Adipocyte (in vitro differentiated cells): ENCODE results near the gene DMRT1.
"Not testable (repeated sequence)": the region's sequence is repeated elsewhere in the genome, so short reads cannot be mapped to it uniquely, and the experiment has no call there.

ENCODE experiments used
- DNase-seq: peaks from one replicate; pipeline ENCODE4 v3.0.0-alpha.2; 2015; ENCODE audit warnings: low read depth
- H3K27me3 ChIP-seq: replicated peaks from 2 replicates; pipeline ENCODE4 v1.7.0; 2013; ENCODE audit warnings: mild to moderate bottlenecking, low read length, moderate library complexity; ENCODE audit not compliant: control insufficient read depth, insufficient read depth
- H3K36me3 ChIP-seq: 2 replicates; pipeline ENCODE4 v1.7.0; 2013; ENCODE audit warnings: low read length, mild to moderate bottlenecking, moderate library complexity; ENCODE audit not compliant: control insufficient read depth, insufficient read depth, severe bottlenecking
- H3K4me1 ChIP-seq: 2 replicates; pipeline ENCODE4 v1.7.0; 2013; ENCODE audit warnings: mild to moderate bottlenecking, low read length, moderate library complexity; ENCODE audit not compliant: control insufficient read depth, insufficient read depth
- H3K4me3 ChIP-seq: 2 replicates; pipeline ENCODE4 v1.7.0; 2013; ENCODE audit warnings: mild to moderate bottlenecking, low read length, moderate library complexity
- H3K9ac ChIP-seq: 2 replicates; pipeline ENCODE4 v1.7.0; 2013; ENCODE audit warnings: mild to moderate bottlenecking, low read length, moderate library complexity
- H3K9me3 ChIP-seq: 2 replicates; pipeline ENCODE4 v1.7.0; 2013; ENCODE audit warnings: mild to moderate bottlenecking, low read length, moderate library complexity; ENCODE audit not compliant: control insufficient read depth

DMRT1 gene

DNA sequence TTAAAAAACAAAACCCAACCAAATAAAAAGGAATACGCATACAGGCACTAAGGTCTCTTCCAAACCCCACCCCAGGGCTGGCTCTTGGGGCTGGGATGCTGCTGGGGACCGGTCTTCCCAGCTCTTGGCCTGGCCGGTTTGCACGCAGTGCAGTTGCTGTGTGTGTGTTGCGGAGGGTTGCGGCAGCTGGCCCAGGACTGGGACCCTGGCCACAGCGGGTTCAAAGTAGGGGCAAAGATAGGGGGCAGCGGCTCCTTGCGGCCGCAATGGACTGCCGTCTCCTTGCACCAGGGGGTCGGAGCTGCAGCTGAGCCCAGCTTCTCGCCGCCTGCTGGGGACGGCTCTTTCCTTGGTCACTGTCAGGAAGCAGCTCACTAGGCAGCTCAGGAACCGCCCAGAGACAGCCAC is 140.0 kb downstream of the DMRT1 start:
- Histone ChIP-seq H3K9me3 (no peaks in the 10 kb centered on the region), H3K9ac (no peak overlapping the region), H3K4me1 (peaks cover 13% of the 10 kb centered on the region), H3K27me3 (peaks cover 40% of the 10 kb centered on the region), H3K36me3 (no peaks in the 10 kb centered on the region), H3K4me3 (no peak overlapping the region)
- DNase-seq, result no peak

DNA sequence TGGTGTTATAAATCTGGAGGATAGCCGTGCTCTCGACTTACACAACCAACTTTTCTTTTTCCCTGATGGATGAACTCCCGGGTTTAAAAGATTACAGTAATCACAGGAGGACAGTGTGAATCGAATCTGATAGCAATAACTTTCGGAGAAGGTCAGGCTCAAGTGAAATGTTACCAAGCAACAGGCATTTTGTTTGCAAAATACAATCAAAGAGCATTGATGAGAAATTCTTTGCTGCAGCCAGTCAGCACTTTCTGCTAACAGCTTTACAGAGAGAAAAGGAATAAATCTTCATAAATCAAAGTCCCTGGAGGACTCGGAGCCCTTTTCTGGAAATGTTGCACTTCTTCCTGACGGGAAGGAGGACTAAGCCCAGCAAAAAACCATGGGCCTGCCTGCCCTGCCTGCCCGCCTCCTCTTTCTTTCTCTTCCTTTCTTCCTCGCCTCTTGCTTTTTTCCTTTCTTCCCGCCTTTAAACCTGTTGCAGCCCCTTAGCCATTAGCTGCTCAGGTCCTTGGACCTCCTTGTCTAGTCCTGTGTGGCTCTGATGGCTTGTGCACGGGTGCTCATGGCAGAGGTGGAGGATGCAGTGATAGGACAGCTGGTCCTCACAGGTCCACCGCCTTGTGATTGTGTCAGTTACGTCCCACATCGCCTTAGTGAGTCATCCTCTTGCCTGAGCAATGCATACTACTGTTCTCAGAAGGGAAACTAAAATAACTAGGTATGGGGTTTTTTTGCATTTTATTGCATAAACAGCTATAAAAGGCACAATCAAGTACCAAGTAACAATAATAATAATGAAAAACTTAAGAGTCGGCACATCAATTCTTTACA is 141.1 kb downstream of the DMRT1 start:
- Histone ChIP-seq H3K36me3 (no peaks in the 10 kb centered on the region), H3K27me3 (peaks cover 38% of the 10 kb centered on the region), H3K4me3 (no peak overlapping the region), H3K9me3 (no peaks in the 10 kb centered on the region), H3K4me1 (peaks cover 13% of the 10 kb centered on the region), H3K9ac (no peak overlapping the region)
- DNase-seq, result no peak

GRCh38 chr9:994005-994404 is 152.5 kb downstream of the DMRT1 start:
- Histone ChIP-seq H3K9me3 (no peaks in the 10 kb centered on the region), H3K4me1 (peaks cover 11% of the 10 kb centered on the region), H3K36me3 (no peaks in the 10 kb centered on the region), H3K27me3 (peaks cover 30% of the 10 kb centered on the region), H3K4me3 (no peak overlapping the region), H3K9ac (no peak overlapping the region)
- no peak for DNase-seq

DNA sequence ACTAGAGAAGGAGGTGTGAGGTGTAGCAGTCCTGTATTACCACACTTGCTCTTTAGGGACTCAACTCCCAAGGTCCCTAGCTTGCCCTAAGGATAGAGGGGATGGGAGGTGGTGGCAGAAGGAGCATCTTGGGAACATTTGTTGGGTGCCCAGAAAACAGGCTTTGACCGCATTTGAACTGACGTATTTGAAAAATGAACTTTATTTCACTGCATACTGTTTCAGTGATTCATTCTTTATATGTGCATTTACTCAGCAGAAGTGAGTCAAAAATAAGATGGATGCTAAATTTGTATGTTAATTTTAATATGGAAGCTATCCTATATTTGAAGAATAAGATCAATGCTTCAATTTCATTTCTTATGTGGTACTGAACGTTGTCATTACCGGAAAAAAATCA is 153.7 kb downstream of the DMRT1 start:
- Histone ChIP-seq H3K9me3 (no peaks in the 10 kb centered on the region), H3K4me1 (peaks cover 11% of the 10 kb centered on the region), H3K4me3 (no peak overlapping the region), H3K9ac (no peak overlapping the region), H3K27me3 (peaks cover 21% of the 10 kb centered on the region), H3K36me3 (no peaks in the 10 kb centered on the region)
- no peak for DNase-seq

- Histone ChIP-seq H3K4me3 (no peak overlapping the region), H3K9me3 (no peaks in the 10 kb centered on the region), H3K4me1 (peaks cover 11% of the 10 kb centered on the region), H3K36me3 (no peaks in the 10 kb centered on the region), H3K27me3 (peaks cover 15% of the 10 kb centered on the region), H3K9ac (no peak overlapping the region)
- DNase-seq, result peak; percentile 31
Measured at GRCh38 chr9:995781-996180, 154.3 kb downstream of the DMRT1 start.

- Histone ChIP-seq H3K4me3 (peak overlapping the region; percentile 20), H3K4me1 (peaks cover 23% of the 10 kb centered on the region)
- H3K9ac ChIP-seq, H3K27me3 ChIP-seq, H3K36me3 ChIP-seq, H3K9me3 ChIP-seq, DNase-seq: not testable (repeated sequence)
Measured at GRCh38 chr9:998299-999110, 157.0 kb downstream of the DMRT1 start.

GRCh38 chr9:1001838-1002237 is 160.3 kb downstream of the DMRT1 start:
- DNase-seq, result peak; percentile 27
- Histone ChIP-seq H3K9me3 (no peaks in the 10 kb centered on the region), H3K4me1 (peaks cover 18% of the 10 kb centered on the region), H3K27me3 (no peaks in the 10 kb centered on the region), H3K9ac (no peak overlapping the region), H3K36me3 (no peaks in the 10 kb centered on the region), H3K4me3 (no peak overlapping the region)

DNA sequence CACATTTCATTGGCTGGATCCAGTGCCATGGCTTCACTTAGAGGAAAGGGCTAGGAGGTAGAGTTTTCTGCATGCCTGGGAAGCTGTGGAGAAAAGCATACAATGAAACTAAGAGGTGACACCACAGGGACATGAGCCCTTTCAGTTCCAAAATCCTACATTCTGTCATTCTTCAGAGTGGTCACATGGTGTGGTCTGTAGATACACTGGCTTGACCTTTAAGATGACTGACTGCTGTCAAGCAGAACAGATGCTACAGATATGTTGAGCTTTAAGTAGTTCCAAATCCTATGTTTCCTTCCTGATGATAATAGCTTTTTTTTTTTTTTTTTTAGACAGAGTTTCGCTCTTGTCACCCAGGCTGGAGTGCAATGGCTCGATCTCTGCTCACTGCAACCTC is 161.2 kb downstream of the DMRT1 start:
- Histone ChIP-seq H3K36me3 (no peaks in the 10 kb centered on the region), H3K4me1 (peaks cover 26% of the 10 kb centered on the region), H3K9ac (no peak overlapping the region), H3K27me3 (no peaks in the 10 kb centered on the region), H3K9me3 (no peaks in the 10 kb centered on the region), H3K4me3 (no peak overlapping the region)
- DNase-seq, result no peak

- Histone ChIP-seq H3K36me3 (no peaks in the 10 kb centered on the region), H3K9ac (no peak overlapping the region), H3K4me3 (no peak overlapping the region), H3K27me3 (no peaks in the 10 kb centered on the region), H3K9me3 (no peaks in the 10 kb centered on the region), H3K4me1 (peaks cover 43% of the 10 kb centered on the region)
- peak; percentile 65 for DNase-seq
Measured at GRCh38 chr9:1005043-1005667, 163.7 kb downstream of the DMRT1 start.

DNA sequence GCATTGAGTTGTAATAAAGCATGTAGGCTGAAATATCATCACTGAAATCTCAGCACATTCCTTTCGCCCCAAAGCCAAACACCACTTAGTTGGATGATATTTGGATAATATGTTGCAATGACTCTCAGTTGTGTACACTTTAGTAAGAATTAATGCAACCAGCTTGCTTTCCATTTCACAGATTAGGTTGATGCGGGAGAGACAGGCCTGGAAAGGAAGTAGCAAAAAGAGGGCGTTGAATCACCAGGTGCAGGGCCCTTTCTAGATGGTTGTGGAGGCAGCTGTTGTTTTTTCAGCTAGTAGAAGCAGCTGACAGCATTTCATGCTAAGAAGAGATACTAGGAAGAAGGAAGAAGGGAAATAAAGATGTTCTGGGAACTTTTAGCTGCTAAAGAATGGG is 165.8 kb downstream of the DMRT1 start:
- DNase-seq, result peak; percentile 17
- H3K4me3 ChIP-seq, result no peak overlapping the region
- no peaks in the 10 kb centered on the region for H3K27me3 ChIP-seq
- peaks cover 35% of the 10 kb centered on the region for H3K4me1 ChIP-seq
- peak overlapping the region; percentile 20 for H3K9ac ChIP-seq
- no peaks in the 10 kb centered on the region for H3K9me3 ChIP-seq
- H3K36me3 ChIP-seq, result no peaks in the 10 kb centered on the region

DNA sequence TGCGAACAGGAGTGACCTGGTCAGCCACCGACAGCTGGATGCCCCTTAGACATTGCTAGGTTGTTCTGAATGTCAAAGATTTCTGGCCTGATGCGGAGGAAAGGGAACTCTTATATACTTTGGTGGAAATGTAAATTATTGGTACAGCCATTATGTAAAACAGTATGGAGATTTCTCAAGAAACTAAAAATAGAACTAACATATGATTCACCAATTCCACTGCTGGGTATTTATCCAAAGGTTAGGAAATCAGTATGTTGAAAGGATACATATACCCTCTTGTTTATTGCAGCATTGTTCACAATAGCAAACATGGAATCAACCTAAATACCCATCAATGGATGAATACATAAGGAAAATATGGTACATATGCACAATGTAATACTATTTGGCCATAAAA is 166.7 kb downstream of the DMRT1 start:
- Histone ChIP-seq H3K27me3 (no peaks in the 10 kb centered on the region), H3K9ac (no peak overlapping the region), H3K9me3 (no peaks in the 10 kb centered on the region), H3K36me3 (no peaks in the 10 kb centered on the region), H3K4me3 (no peak overlapping the region), H3K4me1 (peaks cover 31% of the 10 kb centered on the region)
- peak; percentile 57 for DNase-seq
